H1 (cell line): ENCODE measurements around the gene GCSAML.

Experiments used
- CEBPB ChIP-seq: IDR thresholded peaks from 2 replicates; pipeline ENCODE4 v1.6.1; 2012; ENCODE audit warnings: low read depth, low read length
- CREB1 ChIP-seq: IDR thresholded peaks from 2 replicates; pipeline ENCODE4 v1.6.1; 2012; ENCODE audit warnings: inconsistent platforms
- EP300 ChIP-seq, 2 experiments: IDR thresholded peaks; 1 replicate in 1 of 2; 2 replicates in 1 of 2; pipeline ENCODE4 v1.6.1; 2011 to 2012; ENCODE audit warnings: low read depth in 2 of 2, low read length in 2 of 2, mild to moderate bottlenecking in 2 of 2, borderline replicate concordance in 1 of 2, inconsistent platforms in 1 of 2, moderate library complexity in 1 of 2
- EZH2 ChIP-seq: fragments of 200-600 bp; sonication (generic); IDR thresholded peaks from 2 replicates; pipeline ENCODE4 v1.7.1; 2012; ENCODE audit warnings: low read depth, mild to moderate bottlenecking, moderate library complexity, low read length, inconsistent platforms; ENCODE audit not compliant: severe bottlenecking
- JUN ChIP-seq: IDR thresholded peaks from 2 replicates; pipeline ENCODE4 v1.6.1; 2011; ENCODE audit warnings: low read depth, mild to moderate bottlenecking, improper control_type of control experiment, low read length
- MAFK ChIP-seq: IDR thresholded peaks from 2 replicates; pipeline ENCODE4 v1.6.1; 2012; ENCODE audit warnings: low read depth, mild to moderate bottlenecking, improper control_type of control experiment, low read length
- POLR2A ChIP-seq, 2 experiments: IDR thresholded peaks; 1 replicate in 1 of 2; 2 replicates in 1 of 2; pipeline ENCODE4 v1.6.1; 2011; ENCODE audit warnings: low read depth in 2 of 2, low read length in 2 of 2, mild to moderate bottlenecking in 2 of 2; ENCODE audit errors: control extremely low read depth in 1 of 2
- RAD21 ChIP-seq, 2 experiments: IDR thresholded peaks in 1 of 2; conservative IDR thresholded peaks in 1 of 2; 2 replicates each; pipeline ENCODE4 v1.6.1; 2011; ENCODE audit warnings: low read depth in 2 of 2, low read length in 2 of 2, improper control_type of control experiment in 1 of 2, inconsistent platforms in 1 of 2, mild to moderate bottlenecking in 1 of 2, moderate library complexity in 1 of 2
- RFX5 ChIP-seq: IDR thresholded peaks from 2 replicates; pipeline ENCODE4 v1.6.1; 2011; ENCODE audit warnings: low read depth, low read length, improper control_type of control experiment, borderline replicate concordance
- TF ChIP-seq, protein P1 (sequence below), 3 experiments: IDR thresholded peaks; 1 replicate in 2 of 3; 2 replicates in 1 of 3; pipeline versions ENCODE4 v1.5.1 to v1.6.1; 2011; ENCODE audit warnings: low read length in 3 of 3, mild to moderate bottlenecking in 3 of 3, inconsistent platforms in 2 of 3, low read depth in 1 of 3, moderate library complexity in 1 of 3; ENCODE audit not compliant: insufficient read depth in 1 of 3; ENCODE audit errors: control extremely low read depth in 1 of 3
- TF ChIP-seq, protein P2 (sequence below): IDR thresholded peaks from 2 replicates; pipeline ENCODE4 v1.6.1; 2012; ENCODE audit warnings: inconsistent platforms

DNA sequence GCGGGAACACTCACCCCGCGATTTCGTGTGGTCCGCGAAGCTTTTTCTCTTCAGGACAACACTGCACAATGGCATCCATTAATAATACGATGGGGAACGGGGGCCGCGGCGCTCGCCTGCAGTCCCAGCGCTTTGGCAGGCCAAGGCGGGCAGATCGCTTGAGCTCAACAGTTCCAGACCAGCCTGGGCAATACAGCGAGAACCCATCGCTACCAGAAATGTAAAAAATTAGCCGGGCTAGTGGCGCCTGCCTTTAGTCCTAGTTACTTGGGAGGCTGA is 30.4 kb upstream of the GCSAML start:
- TF ChIP-seq CEBPB: no peak
- TF ChIP-seq EZH2: no peak
- TF ChIP-seq, protein P1, sequence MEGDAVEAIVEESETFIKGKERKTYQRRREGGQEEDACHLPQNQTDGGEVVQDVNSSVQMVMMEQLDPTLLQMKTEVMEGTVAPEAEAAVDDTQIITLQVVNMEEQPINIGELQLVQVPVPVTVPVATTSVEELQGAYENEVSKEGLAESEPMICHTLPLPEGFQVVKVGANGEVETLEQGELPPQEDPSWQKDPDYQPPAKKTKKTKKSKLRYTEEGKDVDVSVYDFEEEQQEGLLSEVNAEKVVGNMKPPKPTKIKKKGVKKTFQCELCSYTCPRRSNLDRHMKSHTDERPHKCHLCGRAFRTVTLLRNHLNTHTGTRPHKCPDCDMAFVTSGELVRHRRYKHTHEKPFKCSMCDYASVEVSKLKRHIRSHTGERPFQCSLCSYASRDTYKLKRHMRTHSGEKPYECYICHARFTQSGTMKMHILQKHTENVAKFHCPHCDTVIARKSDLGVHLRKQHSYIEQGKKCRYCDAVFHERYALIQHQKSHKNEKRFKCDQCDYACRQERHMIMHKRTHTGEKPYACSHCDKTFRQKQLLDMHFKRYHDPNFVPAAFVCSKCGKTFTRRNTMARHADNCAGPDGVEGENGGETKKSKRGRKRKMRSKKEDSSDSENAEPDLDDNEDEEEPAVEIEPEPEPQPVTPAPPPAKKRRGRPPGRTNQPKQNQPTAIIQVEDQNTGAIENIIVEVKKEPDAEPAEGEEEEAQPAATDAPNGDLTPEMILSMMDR (IDR thresholded peaks at IDR 0.05; ENCODE audit: control extremely low read depth in 1 of 3, insufficient read depth in 1 of 3, low read depth in 1 of 3, low read length in 3 of 3): no peak
- no peak for TF ChIP-seq RFX5
- TF ChIP-seq, protein P2, sequence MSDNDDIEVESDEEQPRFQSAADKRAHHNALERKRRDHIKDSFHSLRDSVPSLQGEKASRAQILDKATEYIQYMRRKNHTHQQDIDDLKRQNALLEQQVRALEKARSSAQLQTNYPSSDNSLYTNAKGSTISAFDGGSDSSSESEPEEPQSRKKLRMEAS: no peak
- no peak for TF ChIP-seq EP300 (IDR thresholded peaks at IDR 0.05; ENCODE audit: borderline replicate concordance in 1 of 2, low read depth in 2 of 2, low read length in 2 of 2)
- TF ChIP-seq POLR2A (IDR thresholded peaks at IDR 0.05; ENCODE audit: control extremely low read depth in 1 of 2, low read depth in 2 of 2, low read length in 2 of 2): no peak
- TF ChIP-seq JUN: no peak
- no peak for TF ChIP-seq CREB1
- no peak for TF ChIP-seq MAFK
- TF ChIP-seq RAD21 (IDR thresholded peaks at IDR 0.05 in 1 of 2, conservative IDR thresholded peaks at IDR 0.05 in 1 of 2; ENCODE audit: low read depth in 2 of 2, low read length in 2 of 2): no peak
